Measurements from ENCODE around the gene DOCK8. TPM values are rescaled to one million over a fixed set of nuclear protein-coding genes. Genes with fewer than 3 reads are reported as not detected.

Gene DOCK8
- total RNA-seq, 2 experiments from 2014 or later, result 163 to 166 TPM

- no peaks in the 10 kb centered on the region for H3K27me3 Mint-ChIP-seq
- DNase-seq (no peak), ATAC-seq (no peak)
- peaks cover 33% of the 10 kb centered on the region for H3K36me3 Mint-ChIP-seq (ENCODE audit: low read depth)
- CTCF ChIA-PET, result no interaction called here
- H3K4me1 Mint-ChIP-seq (ENCODE audit: low read depth), result peaks cover 13% of the 10 kb centered on the region
- TF ChIP-seq CTCF (IDR thresholded peaks at IDR 0.05), result no peak
- POLR2A ChIA-PET, result no interaction called here
- no peaks in the 10 kb centered on the region for H3K9me3 Mint-ChIP-seq
- no peak overlapping the region for H3K4me3 Mint-ChIP-seq
- peak overlapping the region; percentile 33 for H3K27ac Mint-ChIP-seq
- intact Hi-C loops (cut with micrococcal nuclease), result no loop called here
These were observed 247.5 kb downstream of the DOCK8 start for GRCh38 chr9:462121-462520.

DNA sequence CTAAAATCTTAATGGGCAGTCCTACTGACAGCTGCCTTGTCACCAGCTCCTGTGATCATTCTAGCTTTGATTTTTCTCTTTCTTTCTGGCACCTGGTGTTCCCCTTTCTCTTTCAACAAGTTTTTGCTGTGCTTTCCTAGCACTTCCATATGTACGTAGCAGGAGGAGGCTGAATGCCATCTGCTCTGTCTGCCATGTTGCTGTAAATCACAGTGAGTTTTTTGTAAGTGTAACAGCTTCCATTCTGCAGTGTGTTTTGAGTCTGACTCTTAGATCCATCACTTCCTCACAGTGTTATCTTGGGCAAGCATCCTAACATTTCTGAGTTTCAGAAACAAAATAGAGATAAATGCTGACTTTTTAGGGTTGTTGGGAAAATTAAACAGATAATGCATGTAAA, 247.9 kb downstream of the DOCK8 start:
- Mint-ChIP-seq H3K27ac (no peak overlapping the region), H3K27me3 (no peaks in the 10 kb centered on the region), H3K4me1 (ENCODE audit: low read depth) (peaks cover 13% of the 10 kb centered on the region), H3K36me3 (ENCODE audit: low read depth) (peaks cover 33% of the 10 kb centered on the region), H3K9me3 (no peaks in the 10 kb centered on the region), H3K4me3 (no peak overlapping the region)
- no peak for TF ChIP-seq CTCF (IDR thresholded peaks at IDR 0.05)
- intact Hi-C loops (cut with micrococcal nuclease), result no loop called here
- CTCF ChIA-PET, result no interaction called here
- DNase-seq (no peak), ATAC-seq (no peak)
- POLR2A ChIA-PET, result no interaction called here

GRCh38 chr9:463455-464171, 248.9 kb downstream of the DOCK8 start:
- no peak for TF ChIP-seq CTCF (IDR thresholded peaks at IDR 0.05)
- ChIA-PET POLR2A (interaction anchor here (0.6 kb wide), 1 partner anchor 177 kb away, joined by 4 read pairs; no protein-coding TSS in a partner anchor), CTCF (no interaction called here)
- Mint-ChIP-seq H3K4me1 (ENCODE audit: low read depth) (peaks cover 11% of the 10 kb centered on the region), H3K27me3 (no peaks in the 10 kb centered on the region), H3K4me3 (no peak overlapping the region), H3K9me3 (no peaks in the 10 kb centered on the region), H3K36me3 (ENCODE audit: low read depth) (peaks cover 31% of the 10 kb centered on the region), H3K27ac (peak overlapping the region; percentile 66)
- DNase-seq (no peak), ATAC-seq (no peak)
- intact Hi-C loops (cut with micrococcal nuclease), result no loop called here

DNA sequence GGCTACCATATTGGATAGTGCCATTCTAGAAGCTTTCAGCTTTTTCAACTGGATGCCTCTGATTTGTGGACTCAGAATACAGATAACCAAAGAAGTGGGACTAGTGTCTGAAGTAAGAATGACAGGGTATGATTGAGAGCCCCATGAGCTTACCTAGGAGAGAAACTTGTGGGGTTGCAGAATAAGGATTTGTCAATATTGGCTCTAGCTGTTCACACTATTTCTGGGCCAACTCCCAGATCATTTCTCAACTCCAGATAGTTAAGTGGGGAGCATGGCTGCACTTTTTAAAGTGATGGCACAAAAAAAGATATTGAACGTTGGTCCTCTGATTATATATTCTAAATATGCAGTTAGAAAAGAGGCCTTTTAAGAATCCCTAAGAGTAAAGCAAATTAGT, 252.1 kb downstream of the DOCK8 start:
- Mint-ChIP-seq H3K27ac (no peak overlapping the region), H3K36me3 (ENCODE audit: low read depth) (peaks cover 20% of the 10 kb centered on the region), H3K27me3 (no peaks in the 10 kb centered on the region), H3K4me3 (no peak overlapping the region), H3K4me1 (ENCODE audit: low read depth) (peaks cover 22% of the 10 kb centered on the region), H3K9me3 (no peaks in the 10 kb centered on the region)
- TF ChIP-seq CTCF (IDR thresholded peaks at IDR 0.05), result no peak
- intact Hi-C loops (cut with micrococcal nuclease), result no loop called here
- no peak for DNase-seq
- no peak for ATAC-seq
- ChIA-PET CTCF (no interaction called here), POLR2A (interaction anchor here (1.0 kb wide), 1 partner anchor 18 kb away, joined by 3 read pairs; no protein-coding TSS in a partner anchor)

DNA sequence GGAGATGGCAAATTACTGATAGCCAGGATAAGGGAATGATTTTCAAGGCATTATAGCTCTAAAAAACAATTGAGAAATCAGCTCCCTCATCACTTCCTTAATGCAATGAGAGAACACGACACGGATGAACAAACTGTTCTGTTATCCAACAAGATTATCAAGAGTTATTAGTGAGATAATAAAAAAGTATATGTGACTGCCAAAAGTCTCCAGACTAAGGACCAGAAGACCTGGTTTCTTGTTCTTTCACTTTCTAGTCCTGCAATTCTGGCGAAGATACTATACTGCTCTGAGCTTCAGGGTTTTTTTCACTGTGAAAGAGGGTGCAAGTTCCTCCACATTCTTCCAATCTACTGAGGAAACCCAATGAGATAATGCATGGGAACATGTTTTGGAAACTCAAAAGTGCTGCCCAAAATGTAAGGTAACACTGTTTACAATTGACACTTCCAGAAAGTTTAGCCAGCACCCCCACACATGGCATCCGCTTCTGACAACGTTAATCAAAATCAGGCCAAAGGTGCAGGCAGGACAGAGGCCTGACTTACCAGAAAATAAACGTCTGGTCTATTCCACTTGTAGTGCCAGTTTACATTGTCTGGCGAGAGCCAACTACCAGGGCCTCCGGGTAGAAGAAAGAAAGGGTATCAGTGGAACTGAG, 254.2 kb downstream of the DOCK8 start:
- ChIA-PET POLR2A (interaction anchor here (0.9 kb wide), 2 partner anchors 10 to 11 kb away, joined by 3 to 4 read pairs; no protein-coding TSS in a partner anchor), CTCF (no interaction called here)
- intact Hi-C loops (cut with micrococcal nuclease), result no loop called here
- no peak for TF ChIP-seq CTCF (IDR thresholded peaks at IDR 0.05)
- H3K27ac Mint-ChIP-seq, result peak overlapping the region; percentile 17
- no peaks in the 10 kb centered on the region for H3K27me3 Mint-ChIP-seq
- no peak for ATAC-seq
- peak overlapping the region; percentile 93 for H3K4me3 Mint-ChIP-seq
- H3K4me1 Mint-ChIP-seq (ENCODE audit: low read depth), result peaks cover 22% of the 10 kb centered on the region
- H3K36me3 Mint-ChIP-seq (ENCODE audit: low read depth), result peaks cover 3% of the 10 kb centered on the region
- DNase-seq, result no peak
- H3K9me3 Mint-ChIP-seq, result no peaks in the 10 kb centered on the region
